IPS-20b (cell line): ENCODE results near the gene CD6.

ENCODE experiments used
- H3K27ac ChIP-seq: one replicate; pipeline ENCODE4 v1.5.1; 2013; ENCODE audit warnings: low read length
- H3K27me3 ChIP-seq: 2 replicates; pipeline ENCODE4 v1.6.1; 2013; ENCODE audit warnings: mild to moderate bottlenecking, low read length, inconsistent platforms; ENCODE audit not compliant: insufficient read depth
- H3K36me3 ChIP-seq: 2 replicates; pipeline ENCODE4 v1.6.1; 2013; ENCODE audit warnings: low read depth, mild to moderate bottlenecking, inconsistent platforms, low read length, moderate library complexity; ENCODE audit not compliant: insufficient read depth
- H3K4me1 ChIP-seq: 2 replicates; pipeline ENCODE4 v1.6.1; 2013; ENCODE audit warnings: mild to moderate bottlenecking, control low read depth, inconsistent platforms, low read length, moderate library complexity; ENCODE audit not compliant: insufficient read depth
- H3K4me3 ChIP-seq: 2 replicates; pipeline ENCODE4 v1.5.1; 2013; ENCODE audit warnings: mild to moderate bottlenecking, low read length, inconsistent platforms
- H3K9ac ChIP-seq: 2 replicates; pipeline ENCODE4 v1.6.1; 2013; ENCODE audit warnings: low read depth, mild to moderate bottlenecking, inconsistent platforms, low read length, moderate library complexity
- H3K9me3 ChIP-seq: 2 replicates; pipeline ENCODE4 v1.6.1; 2013; ENCODE audit warnings: mild to moderate bottlenecking, low read depth, low read length, inconsistent platforms; ENCODE audit not compliant: insufficient read depth

Gene CD6

DNA sequence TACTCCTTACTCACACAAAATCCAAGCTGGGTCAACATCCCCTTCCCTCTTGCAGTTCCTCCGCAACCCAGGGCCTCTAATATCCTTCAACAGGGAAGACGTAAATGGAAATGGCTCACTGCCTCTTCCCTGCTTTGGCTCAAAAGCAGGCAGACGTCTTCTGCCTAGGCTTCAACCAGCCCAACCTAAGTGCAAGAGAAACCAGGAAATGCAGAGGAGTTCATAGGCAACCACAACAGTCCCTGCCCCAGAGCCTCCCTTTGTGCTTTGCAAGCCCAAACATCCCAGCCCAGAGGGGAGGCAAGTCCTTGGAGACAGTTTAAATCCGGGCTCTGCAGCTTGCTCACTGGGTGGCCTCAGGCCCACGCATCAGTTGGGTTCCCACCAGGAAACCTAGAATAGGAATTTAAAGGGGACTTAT is 33.3 kb downstream of the CD6 start:
- H3K36me3 ChIP-seq, result no peaks in the 10 kb centered on the region
- peaks cover 3% of the 10 kb centered on the region; the same call in 1 of the 2 replicates for H3K4me1 ChIP-seq
- H3K27ac ChIP-seq, result no peak overlapping the region
- no peak overlapping the region for H3K4me3 ChIP-seq
- H3K9ac ChIP-seq, result no peak overlapping the region
- H3K9me3 ChIP-seq, result no peaks in the 10 kb centered on the region
- peaks cover 66% of the 10 kb centered on the region for H3K27me3 ChIP-seq

GRCh38 chr11:61007383-61007955 is 36.0 kb downstream of the CD6 start:
- no peak overlapping the region for H3K9ac ChIP-seq
- H3K36me3 ChIP-seq, result no peaks in the 10 kb centered on the region
- H3K9me3 ChIP-seq, result no peaks in the 10 kb centered on the region
- no peak overlapping the region for H3K27ac ChIP-seq
- H3K4me1 ChIP-seq, result peaks cover 3% of the 10 kb centered on the region; the same call in 1 of the 2 replicates
- H3K4me3 ChIP-seq, result peak overlapping the region; percentile 60
- H3K27me3 ChIP-seq, result peaks cover 93% of the 10 kb centered on the region

DNA sequence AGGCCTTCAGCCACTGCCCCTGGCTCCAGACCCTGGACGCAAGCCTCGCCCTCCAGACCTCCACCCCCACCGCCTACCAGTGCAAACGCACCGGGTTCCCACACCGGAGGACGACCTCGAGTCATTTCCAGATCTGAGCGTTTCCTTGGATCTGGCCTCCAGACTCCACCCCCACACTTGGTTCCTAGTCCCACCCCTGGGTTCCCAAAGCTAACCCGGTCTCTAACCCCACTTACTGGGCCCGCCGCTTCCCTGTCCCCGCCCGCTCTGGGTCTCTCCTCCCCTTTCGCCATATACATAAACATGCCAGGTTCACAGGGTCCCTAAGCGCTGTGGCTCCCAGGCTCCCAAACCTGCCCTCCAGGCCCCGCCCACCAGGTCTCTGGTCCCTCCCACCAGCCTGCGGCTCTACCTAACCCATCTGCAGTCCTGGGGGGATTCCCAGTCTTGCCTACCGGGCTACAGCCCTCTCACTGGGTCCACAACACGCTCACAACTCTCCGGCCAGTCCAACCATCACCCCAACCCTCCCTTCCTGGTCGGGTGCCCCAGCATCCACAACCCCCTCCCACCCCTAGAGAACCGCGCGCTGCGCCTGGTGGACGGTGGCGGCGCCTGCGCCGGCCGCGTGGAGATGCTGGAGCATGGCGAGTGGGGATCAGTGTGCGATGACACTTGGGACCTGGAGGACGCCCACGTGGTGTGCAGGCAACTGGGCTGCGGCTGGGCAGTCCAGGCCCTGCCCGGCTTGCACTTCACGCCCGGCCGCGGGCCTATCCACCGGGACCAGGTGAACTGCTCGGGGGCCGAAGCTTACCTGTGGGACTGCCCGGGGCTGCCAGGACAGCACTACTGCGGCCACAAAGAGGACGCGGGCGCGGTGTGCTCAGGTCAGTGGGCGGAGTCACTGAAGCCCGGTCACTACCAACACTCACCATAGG is 36.7 kb downstream of the CD6 start:
- Histone ChIP-seq H3K4me3 (peak overlapping the region; percentile 60; the same call in 1 of the 2 replicates), H3K9ac (no peak overlapping the region)

DNA sequence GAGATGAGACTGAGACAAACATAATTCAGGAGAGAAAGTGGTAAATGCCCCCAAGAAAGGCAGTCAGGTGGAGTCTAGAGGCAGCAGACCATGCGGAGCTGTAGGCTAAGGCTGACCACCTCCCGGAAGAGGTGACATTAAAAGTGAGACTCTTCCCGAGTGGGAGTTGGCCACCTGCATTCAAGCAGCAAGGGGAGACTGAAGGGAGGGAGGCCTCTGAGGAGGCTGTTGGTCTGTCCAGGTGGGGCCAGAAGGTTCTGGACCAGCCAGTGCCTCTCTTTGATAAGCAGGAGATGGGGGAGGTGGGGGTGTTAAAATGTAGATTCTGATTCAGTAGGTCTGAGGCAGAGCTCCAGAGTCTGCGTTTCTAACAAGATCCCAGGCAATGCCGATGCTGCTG is 37.5 kb downstream of the CD6 start:
- Histone ChIP-seq H3K9ac (no peak overlapping the region), H3K36me3 (no peaks in the 10 kb centered on the region), H3K27ac (no peak overlapping the region), H3K4me3 (no peak overlapping the region), H3K4me1 (peaks cover 3% of the 10 kb centered on the region; the same call in 1 of the 2 replicates), H3K9me3 (no peaks in the 10 kb centered on the region), H3K27me3 (peaks cover 100% of the 10 kb centered on the region)

More for the DNA sequence above, 36.7 kb downstream of the CD6 start:
- no peaks in the 10 kb centered on the region for H3K9me3 ChIP-seq
- peaks cover 97% of the 10 kb centered on the region for H3K27me3 ChIP-seq
- H3K4me1 ChIP-seq, result peaks cover 3% of the 10 kb centered on the region; the same call in 1 of the 2 replicates
- no peaks in the 10 kb centered on the region for H3K36me3 ChIP-seq
- no peak overlapping the region for H3K27ac ChIP-seq

DNA sequence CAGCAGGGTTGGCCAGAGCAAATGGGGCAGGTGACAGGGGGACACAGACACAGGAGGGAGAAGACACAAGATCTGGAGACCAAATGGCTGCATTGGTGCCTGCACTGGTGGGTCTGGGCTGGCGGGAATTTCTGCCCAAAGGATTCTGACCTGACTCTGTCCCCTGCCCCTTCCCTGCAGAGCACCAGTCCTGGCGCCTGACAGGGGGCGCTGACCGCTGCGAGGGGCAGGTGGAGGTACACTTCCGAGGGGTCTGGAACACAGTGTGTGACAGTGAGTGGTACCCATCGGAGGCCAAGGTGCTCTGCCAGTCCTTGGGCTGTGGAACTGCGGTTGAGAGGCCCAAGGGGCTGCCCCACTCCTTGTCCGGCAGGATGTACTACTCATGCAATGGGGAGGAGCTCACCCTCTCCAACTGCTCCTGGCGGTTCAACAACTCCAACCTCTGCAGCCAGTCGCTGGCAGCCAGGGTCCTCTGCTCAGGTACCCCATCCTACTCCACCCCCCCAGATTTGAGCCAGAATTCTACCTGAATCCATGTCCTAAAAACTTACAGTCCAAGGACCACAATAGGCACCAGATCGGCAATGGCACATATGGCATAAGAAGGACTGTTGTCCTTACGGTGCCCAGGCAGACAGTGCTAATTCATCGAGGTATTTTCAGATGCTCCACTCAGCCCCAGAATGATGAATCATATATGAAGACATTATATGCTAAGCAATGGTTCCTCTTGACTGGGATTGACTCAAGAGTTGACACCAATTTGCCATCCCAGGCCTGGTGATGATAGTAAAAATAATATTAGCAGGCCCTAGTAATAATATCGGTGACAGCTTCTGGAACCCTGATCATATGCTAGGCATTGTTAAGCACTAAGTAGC is 38.2 kb downstream of the CD6 start:
- no peaks in the 10 kb centered on the region; the same call in 1 of the 2 replicates for H3K4me1 ChIP-seq
- no peaks in the 10 kb centered on the region for H3K36me3 ChIP-seq
- no peaks in the 10 kb centered on the region for H3K9me3 ChIP-seq
- peaks cover 100% of the 10 kb centered on the region for H3K27me3 ChIP-seq
- H3K4me3 ChIP-seq, result no peak overlapping the region
- H3K27ac ChIP-seq, result no peak overlapping the region
- no peak overlapping the region for H3K9ac ChIP-seq

DNA sequence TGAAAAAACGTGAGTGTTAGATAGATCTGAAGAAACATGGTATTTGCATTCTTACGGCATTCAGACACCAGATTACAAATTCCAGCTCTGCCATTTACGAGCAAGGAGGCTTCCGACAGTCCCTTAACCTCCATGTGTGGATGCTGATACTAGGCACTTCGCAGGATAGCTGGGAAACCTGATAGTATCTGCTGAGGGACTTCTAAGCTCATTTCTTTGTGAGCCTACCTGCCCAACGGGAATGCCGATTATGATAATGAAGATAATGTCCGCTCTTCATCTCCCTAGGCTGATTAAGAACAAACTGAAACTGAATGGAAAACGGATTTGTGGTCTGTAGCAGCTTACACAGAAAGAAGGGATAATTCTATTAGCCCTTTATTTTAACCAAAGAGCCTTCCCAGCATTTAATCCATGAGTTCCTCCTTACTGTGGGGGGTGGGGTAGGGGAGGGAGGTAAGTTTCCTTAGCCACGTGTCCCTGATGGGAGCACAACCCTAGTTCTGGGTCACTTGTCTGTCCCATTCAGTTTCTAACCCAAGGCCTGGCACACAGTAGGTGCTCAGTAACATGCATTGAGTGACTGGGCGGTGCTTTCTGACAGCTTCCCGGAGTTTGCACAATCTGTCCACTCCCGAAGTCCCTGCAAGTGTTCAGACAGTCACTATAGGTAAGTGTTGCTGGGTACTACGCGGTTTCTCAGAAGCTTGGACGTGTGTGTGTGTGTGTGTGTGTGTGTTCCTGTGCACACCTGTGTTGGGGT is 39.2 kb downstream of the CD6 start:
- Histone ChIP-seq H3K4me1 (no peaks in the 10 kb centered on the region), H3K27ac (no peak overlapping the region), H3K9ac (no peak overlapping the region), H3K9me3 (no peaks in the 10 kb centered on the region), H3K4me3 (no peak overlapping the region), H3K27me3 (peaks cover 89% of the 10 kb centered on the region), H3K36me3 (no peaks in the 10 kb centered on the region)

- H3K9ac ChIP-seq, result no peak overlapping the region
- no peaks in the 10 kb centered on the region for H3K4me1 ChIP-seq
- no peaks in the 10 kb centered on the region for H3K36me3 ChIP-seq
- no peak overlapping the region for H3K27ac ChIP-seq
- no peak overlapping the region for H3K4me3 ChIP-seq
- H3K27me3 ChIP-seq, result peaks cover 88% of the 10 kb centered on the region
- no peaks in the 10 kb centered on the region for H3K9me3 ChIP-seq
Observed at GRCh38 chr11:61011229-61011870, 39.9 kb downstream of the CD6 start.

DNA sequence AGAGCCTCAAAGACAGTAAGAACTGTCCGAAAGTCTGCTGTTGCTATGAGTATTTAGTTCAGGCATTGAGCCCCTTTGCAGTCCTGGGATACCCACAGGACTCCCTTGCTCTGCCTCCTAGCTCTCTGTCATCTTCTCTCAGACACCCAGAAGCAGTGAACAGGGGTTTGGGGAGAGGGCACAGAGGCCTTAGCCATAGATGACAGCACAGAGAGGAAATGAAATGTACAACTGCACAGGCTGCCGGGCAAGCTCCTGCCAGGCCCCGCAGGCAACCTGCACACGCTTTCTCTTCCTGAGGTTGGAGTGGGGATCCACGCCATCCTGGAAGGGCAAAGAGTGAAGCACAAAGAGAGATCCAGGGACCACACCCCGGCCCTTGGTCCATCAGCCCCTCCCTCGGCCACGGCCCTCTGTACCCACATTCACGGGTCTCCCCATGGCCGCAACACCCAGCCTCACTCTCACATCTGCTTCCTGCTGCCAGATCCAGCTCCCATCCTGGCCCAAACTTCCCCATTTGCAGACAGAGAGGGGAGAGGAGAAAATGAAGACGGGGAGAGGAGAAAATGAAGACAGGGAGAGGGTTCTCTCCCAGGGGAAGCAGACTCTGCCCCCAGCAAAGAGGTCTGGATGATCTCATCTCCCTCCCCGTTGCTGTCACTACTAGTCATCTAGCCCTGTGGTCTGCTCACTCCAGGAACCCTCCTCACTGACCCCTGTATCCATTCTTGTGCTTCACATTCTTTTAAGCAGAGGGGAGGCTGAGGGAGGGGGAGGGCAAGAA is 40.7 kb downstream of the CD6 start:
- Histone ChIP-seq H3K36me3 (no peaks in the 10 kb centered on the region), H3K4me1 (no peaks in the 10 kb centered on the region), H3K27me3 (peaks cover 88% of the 10 kb centered on the region), H3K4me3 (no peak overlapping the region), H3K9ac (no peak overlapping the region), H3K9me3 (no peaks in the 10 kb centered on the region), H3K27ac (no peak overlapping the region)

DNA sequence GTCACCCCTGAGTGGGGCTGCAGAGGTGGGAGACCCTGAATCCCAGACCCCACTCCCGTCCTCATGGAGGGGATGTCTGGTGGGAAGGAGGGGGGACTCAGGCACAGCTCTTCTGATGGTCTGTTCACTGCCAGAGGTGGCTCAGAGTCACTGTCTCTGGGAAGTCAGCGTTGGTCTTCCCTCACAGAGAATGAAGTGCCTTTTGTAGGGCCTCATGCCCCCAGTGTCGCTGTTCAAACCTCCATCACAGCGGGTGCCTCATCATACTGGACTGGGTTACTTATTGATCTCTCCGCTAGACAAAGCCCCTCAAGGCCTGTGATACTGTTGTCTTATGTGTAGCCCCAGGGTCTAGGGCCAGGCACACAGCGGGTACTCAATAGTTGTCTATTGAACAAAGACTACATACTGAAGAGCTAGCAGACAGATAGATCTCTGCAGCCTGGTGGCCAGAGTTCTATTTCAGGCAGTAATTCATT is 41.3 kb downstream of the CD6 start:
- Histone ChIP-seq H3K9me3 (no peaks in the 10 kb centered on the region), H3K4me3 (no peak overlapping the region), H3K36me3 (no peaks in the 10 kb centered on the region), H3K27ac (no peak overlapping the region), H3K4me1 (no peaks in the 10 kb centered on the region), H3K9ac (no peak overlapping the region), H3K27me3 (peaks cover 86% of the 10 kb centered on the region)

DNA sequence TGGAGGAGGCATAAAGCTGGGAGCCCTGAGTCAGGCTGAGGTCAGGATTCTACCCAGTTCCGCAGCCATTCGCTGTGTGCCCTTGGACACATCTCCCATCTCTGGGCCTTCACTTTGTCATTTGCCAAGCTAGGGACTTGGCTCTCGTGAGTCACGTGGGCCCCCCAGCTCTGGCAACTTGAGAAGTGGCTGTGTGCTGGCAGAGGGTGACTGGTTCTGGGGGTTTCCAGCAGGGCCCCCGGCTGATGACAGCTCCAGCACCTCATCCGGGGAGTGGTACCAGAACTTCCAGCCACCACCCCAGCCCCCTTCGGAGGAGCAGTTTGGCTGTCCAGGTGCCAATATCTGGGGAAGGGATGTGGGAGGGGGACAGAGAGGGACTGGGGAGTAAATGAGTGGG is 46.6 kb downstream of the CD6 start:
- Histone ChIP-seq H3K4me3 (no peak overlapping the region), H3K27ac (no peak overlapping the region), H3K9ac (no peak overlapping the region), H3K36me3 (no peaks in the 10 kb centered on the region), H3K9me3 (no peaks in the 10 kb centered on the region), H3K27me3 (peaks cover 60% of the 10 kb centered on the region), H3K4me1 (no peaks in the 10 kb centered on the region)
